ENCODE results near the gene IFI27. TPM values are rescaled to one million over a fixed set of nuclear protein-coding genes. Genes with fewer than 3 reads are reported as not detected.
A peak's percentile ranks its signal among the peaks of the same experiment; 100 is the strongest.

IFI27 gene
- total RNA-seq, 1 donor, result 80.7 TPM

DNA sequence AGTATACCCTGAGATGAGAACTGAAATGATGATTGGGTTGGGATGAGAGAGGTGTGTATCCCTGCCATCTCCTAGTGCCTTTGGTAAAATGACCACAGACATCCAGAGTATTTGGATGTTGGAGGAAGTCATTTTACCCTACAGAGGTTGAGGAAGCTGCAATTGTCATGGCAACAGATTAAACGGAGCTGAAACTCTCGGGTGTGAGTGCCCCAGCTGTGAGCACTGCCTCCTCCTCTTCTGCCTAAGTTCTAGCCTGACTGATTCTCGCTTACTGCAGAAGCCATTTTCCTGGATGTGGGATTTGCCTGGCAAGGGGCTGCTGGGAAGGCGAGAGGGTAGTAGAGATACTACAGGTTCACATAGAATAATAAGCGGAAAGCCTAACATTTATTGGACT is 53.3 kb downstream of the IFI27 start:
- TF ChIP-seq, protein P1, sequence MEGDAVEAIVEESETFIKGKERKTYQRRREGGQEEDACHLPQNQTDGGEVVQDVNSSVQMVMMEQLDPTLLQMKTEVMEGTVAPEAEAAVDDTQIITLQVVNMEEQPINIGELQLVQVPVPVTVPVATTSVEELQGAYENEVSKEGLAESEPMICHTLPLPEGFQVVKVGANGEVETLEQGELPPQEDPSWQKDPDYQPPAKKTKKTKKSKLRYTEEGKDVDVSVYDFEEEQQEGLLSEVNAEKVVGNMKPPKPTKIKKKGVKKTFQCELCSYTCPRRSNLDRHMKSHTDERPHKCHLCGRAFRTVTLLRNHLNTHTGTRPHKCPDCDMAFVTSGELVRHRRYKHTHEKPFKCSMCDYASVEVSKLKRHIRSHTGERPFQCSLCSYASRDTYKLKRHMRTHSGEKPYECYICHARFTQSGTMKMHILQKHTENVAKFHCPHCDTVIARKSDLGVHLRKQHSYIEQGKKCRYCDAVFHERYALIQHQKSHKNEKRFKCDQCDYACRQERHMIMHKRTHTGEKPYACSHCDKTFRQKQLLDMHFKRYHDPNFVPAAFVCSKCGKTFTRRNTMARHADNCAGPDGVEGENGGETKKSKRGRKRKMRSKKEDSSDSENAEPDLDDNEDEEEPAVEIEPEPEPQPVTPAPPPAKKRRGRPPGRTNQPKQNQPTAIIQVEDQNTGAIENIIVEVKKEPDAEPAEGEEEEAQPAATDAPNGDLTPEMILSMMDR (IDR thresholded peaks at IDR 0.05; ENCODE audit: extremely low read depth, low read depth, low read length), result no peak
- no peaks in the 10 kb centered on the region for H3K9me3 ChIP-seq (ENCODE audit: low read depth, low read length)
- no peak overlapping the region for H3K4me3 ChIP-seq (ENCODE audit: insufficient read depth, low read length)
- H3K4me2 ChIP-seq (ENCODE audit: insufficient read depth, low read length), result no peak overlapping the region
- H4K20me1 ChIP-seq (ENCODE audit: insufficient read depth, low read length), result no peaks in the 10 kb centered on the region
- no peak for DNase-seq (ENCODE audit: insufficient read length, low spot score, missing footprints)
- peaks cover 17% of the 10 kb centered on the region for H3K27me3 ChIP-seq (ENCODE audit: insufficient read depth, low read length)
- no peak overlapping the region for H3K27ac ChIP-seq (ENCODE audit: low read depth, low read length)
- no peaks in the 10 kb centered on the region for H3K36me3 ChIP-seq (ENCODE audit: insufficient read depth, low read length)
- no peaks in the 10 kb centered on the region for H3K4me1 ChIP-seq (ENCODE audit: insufficient read depth, low read length)
- no peak overlapping the region for H2AFZ ChIP-seq (ENCODE audit: low read length)
- H3K79me2 ChIP-seq (ENCODE audit: insufficient read depth, low read length), result no peaks in the 10 kb centered on the region

DNA sequence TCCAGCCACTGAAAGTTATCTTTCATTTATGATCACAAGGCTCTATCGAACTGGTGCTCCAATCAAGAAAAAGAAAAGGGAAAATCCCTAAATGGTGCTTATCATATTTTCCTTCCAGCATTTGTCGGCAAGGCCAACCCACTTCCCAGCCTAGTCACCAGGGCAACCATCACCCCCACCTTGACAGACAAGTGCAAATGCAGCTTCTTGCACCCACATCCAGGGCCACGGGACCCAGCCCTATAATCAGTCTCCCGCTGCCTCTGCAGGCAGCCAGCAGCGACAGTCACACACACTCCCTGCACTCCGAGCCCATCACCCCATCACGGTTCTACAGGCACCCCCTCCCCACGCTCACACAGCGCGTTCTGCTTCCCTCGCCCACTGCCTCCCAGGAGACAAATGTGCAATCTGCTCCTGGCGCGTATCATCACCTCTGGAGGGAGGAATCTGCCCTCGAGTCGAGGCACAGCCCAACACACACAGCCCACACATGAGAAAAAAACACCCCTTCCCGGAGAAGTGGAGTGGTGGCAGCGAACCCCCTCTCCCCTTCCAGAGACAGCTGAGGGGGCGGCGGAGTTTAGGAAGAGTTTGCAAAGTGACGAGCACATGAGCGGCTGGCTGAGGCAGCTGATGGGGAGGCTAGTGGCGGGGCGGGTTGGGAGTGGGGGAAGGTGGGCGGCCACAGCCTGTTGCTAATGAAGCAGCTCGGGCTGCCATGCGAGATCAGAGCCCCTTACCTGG is 54.3 kb downstream of the IFI27 start:
- no peaks in the 10 kb centered on the region for H3K36me3 ChIP-seq (ENCODE audit: insufficient read depth, low read length)
- no peak for DNase-seq (ENCODE audit: insufficient read length, low spot score, missing footprints)
- no peak overlapping the region for H3K4me3 ChIP-seq (ENCODE audit: insufficient read depth, low read length)
- H3K27me3 ChIP-seq (ENCODE audit: insufficient read depth, low read length), result peaks cover 17% of the 10 kb centered on the region
- TF ChIP-seq, protein P1 (IDR thresholded peaks at IDR 0.05; ENCODE audit: extremely low read depth, low read depth, low read length), result no peak
- no peak overlapping the region for H3K27ac ChIP-seq (ENCODE audit: low read depth, low read length)
- H3K4me1 ChIP-seq (ENCODE audit: insufficient read depth, low read length), result no peaks in the 10 kb centered on the region
- no peaks in the 10 kb centered on the region for H4K20me1 ChIP-seq (ENCODE audit: insufficient read depth, low read length)
- peak overlapping the region; percentile 36 for H3K4me2 ChIP-seq (ENCODE audit: insufficient read depth, low read length)
- H3K9me3 ChIP-seq (ENCODE audit: low read depth, low read length), result no peaks in the 10 kb centered on the region
- no peak overlapping the region for H2AFZ ChIP-seq (ENCODE audit: low read length)
- no peaks in the 10 kb centered on the region for H3K79me2 ChIP-seq (ENCODE audit: insufficient read depth, low read length)

DNA sequence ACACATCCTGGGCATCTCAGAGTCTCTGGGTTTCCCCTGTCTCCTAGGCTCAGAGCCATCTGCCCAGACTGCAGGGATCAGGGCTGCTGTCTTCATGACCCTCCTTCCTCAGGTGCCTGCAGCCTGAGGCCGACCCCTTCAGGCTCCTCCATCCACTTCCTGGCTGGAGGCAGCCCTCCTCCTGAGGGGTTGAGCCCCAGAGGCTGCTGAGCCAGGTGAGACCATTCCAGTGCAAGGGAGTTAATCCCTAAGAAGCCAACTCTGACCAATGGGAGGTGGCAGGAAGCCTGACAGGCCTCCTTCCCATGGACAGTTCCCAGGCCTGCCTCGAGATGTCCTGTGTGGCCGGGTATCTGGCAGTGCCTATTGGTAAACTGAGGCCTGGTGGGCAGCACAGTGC is 55.2 kb downstream of the IFI27 start:
- H3K27me3 ChIP-seq (ENCODE audit: insufficient read depth, low read length), result peaks cover 17% of the 10 kb centered on the region
- no peaks in the 10 kb centered on the region for H3K4me1 ChIP-seq (ENCODE audit: insufficient read depth, low read length)
- no peaks in the 10 kb centered on the region for H3K9me3 ChIP-seq (ENCODE audit: low read depth, low read length)
- TF ChIP-seq, protein P1 (IDR thresholded peaks at IDR 0.05; ENCODE audit: extremely low read depth, low read depth, low read length), result no peak
- no peaks in the 10 kb centered on the region for H3K36me3 ChIP-seq (ENCODE audit: insufficient read depth, low read length)
- no peak overlapping the region for H3K4me2 ChIP-seq (ENCODE audit: insufficient read depth, low read length)
- no peak for DNase-seq (ENCODE audit: insufficient read length, low spot score, missing footprints)
- no peak overlapping the region for H3K27ac ChIP-seq (ENCODE audit: low read depth, low read length)
- H3K4me3 ChIP-seq (ENCODE audit: insufficient read depth, low read length), result no peak overlapping the region
- no peak overlapping the region for H2AFZ ChIP-seq (ENCODE audit: low read length)
- H4K20me1 ChIP-seq (ENCODE audit: insufficient read depth, low read length), result no peaks in the 10 kb centered on the region
- no peaks in the 10 kb centered on the region for H3K79me2 ChIP-seq (ENCODE audit: insufficient read depth, low read length)

Other genes starting within 250 kb of the IFI27 start
- gene FAM181A, start 183.4 kb upstream of the IFI27 start, total RNA-seq, result not detected in 2 replicates
- 0.88 and 1.1 TPM in 2 replicates for gene ASB2, start 134.2 kb upstream of the IFI27 start, total RNA-seq
- gene CCDC197, start 113.4 kb upstream of the IFI27 start, total RNA-seq, result not detected in 2 replicates
- gene OTUB2, start 84.4 kb upstream of the IFI27 start, total RNA-seq, result 1.2 and 1.4 TPM in 2 replicates
- 112 and 134 TPM in 2 replicates for gene DDX24, start 29.5 kb upstream of the IFI27 start, total RNA-seq
- gene IFI27L1, start 29.4 kb upstream of the IFI27 start, total RNA-seq, result 9.8 and 11.5 TPM in 2 replicates
- 69.5 and 76.7 TPM in 2 replicates for gene IFI27L2, start 18.9 kb downstream of the IFI27 start, total RNA-seq
- gene PPP4R4, start 63.6 kb downstream of the IFI27 start, total RNA-seq, result under 0.01 and 0.29 TPM in 2 replicates
- gene SERPINA10, start 182.5 kb downstream of the IFI27 start, total RNA-seq, result not detected in 2 replicates
- not detected in 2 replicates for gene SERPINA6, start 212.6 kb downstream of the IFI27 start, total RNA-seq